T-helper 2 cell treated with Interferon-gamma antibody and Interleukin-4, amounts not matched to agents 5 μg/mL and 100 μg/mL, for 36 hours (primary cell): ENCODE data around the gene ATP7B.

Experiments
- DNase-seq: peaks from one replicate; pipeline ENCODE4 v3.0.0; 2021; ENCODE audit warnings: low spot score
- H3K27ac Mint-ChIP-seq: one replicate; pipeline ENCODE4 v1.8.0; 2021; ENCODE audit warnings: mild to moderate bottlenecking, mixed read lengths
- H3K27me3 Mint-ChIP-seq: one replicate; pipeline ENCODE4 v1.8.0; 2021; ENCODE audit warnings: low read depth, mixed read lengths
- H3K36me3 Mint-ChIP-seq: one replicate; pipeline ENCODE4 v1.8.0; 2021; ENCODE audit warnings: low read depth, mixed read lengths
- H3K4me1 Mint-ChIP-seq: one replicate; pipeline ENCODE4 v1.8.0; 2021; ENCODE audit warnings: low read depth, mixed read lengths
- H3K4me3 Mint-ChIP-seq: one replicate; pipeline ENCODE4 v1.8.0; 2022; ENCODE audit warnings: mild to moderate bottlenecking, moderate library complexity, mixed read lengths
- H3K9me3 Mint-ChIP-seq: one replicate; pipeline ENCODE4 v1.8.0; 2021; ENCODE audit warnings: mixed read lengths

Gene ATP7B

DNA sequence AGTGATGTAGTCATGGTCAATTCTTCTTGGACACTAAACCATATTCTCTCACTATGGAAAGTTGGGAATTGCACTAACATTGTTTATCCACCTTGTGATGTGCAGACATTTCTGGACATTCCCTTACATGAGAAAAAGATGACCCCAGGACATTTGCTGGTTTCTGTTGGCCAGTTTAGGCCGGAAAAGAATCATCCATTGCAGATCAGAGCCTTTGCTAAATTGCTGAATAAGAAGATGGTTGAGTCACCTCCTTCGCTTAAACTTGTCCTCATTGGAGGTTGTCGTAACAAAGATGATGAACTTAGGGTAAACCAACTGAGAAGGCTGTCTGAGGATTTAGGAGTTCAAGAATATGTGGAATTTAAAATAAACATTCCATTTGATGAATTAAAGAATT, 13.2 kb upstream of the ATP7B start, which contains the start of gene UTP14C:
Gene UTP14C, plus strand, starts transcription at position 211 of the 400 bp plus-strand sequence. CDS start 4,114 bp downstream, outside the sequence.
- Mint-ChIP-seq H3K27me3 (no peaks in the 10 kb centered on the region), H3K36me3 (peaks cover 70% of the 10 kb centered on the region), H3K4me1 (peaks cover 1% of the 10 kb centered on the region), H3K27ac (no peak within 1 kb of the TSS), H3K4me3 (no peak within 1 kb of the TSS), H3K9me3 (peaks cover 9% of the 10 kb centered on the region)
- no peak for DNase-seq

DNA sequence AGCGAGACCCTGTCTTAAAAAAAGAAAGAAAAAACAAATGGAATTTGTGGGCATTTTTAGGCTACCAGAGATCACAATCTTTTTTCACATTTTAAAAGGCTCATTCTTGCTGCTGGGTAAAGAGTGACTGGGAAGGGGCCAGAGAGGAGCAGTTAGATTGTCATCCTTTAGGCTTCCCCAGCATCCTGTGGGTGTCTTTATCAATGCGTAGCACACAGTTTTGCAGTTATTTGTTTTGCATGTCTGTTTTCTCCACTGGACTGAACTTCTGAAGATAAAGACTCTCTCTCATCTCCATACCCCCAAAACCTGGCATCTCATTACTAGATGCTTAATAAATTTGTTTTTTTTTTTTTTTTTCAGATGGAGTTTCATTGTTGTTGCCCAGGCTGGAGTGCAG, 11.1 kb upstream of the ATP7B start:
- H3K4me1 Mint-ChIP-seq: peaks cover 5% of the 10 kb centered on the region
- DNase-seq: no peak
- H3K36me3 Mint-ChIP-seq: peaks cover 62% of the 10 kb centered on the region
- H3K9me3 Mint-ChIP-seq: peaks cover 7% of the 10 kb centered on the region
- H3K27me3 Mint-ChIP-seq: no peaks in the 10 kb centered on the region
- no peak overlapping the region for H3K27ac Mint-ChIP-seq
- no peak overlapping the region for H3K4me3 Mint-ChIP-seq

DNA sequence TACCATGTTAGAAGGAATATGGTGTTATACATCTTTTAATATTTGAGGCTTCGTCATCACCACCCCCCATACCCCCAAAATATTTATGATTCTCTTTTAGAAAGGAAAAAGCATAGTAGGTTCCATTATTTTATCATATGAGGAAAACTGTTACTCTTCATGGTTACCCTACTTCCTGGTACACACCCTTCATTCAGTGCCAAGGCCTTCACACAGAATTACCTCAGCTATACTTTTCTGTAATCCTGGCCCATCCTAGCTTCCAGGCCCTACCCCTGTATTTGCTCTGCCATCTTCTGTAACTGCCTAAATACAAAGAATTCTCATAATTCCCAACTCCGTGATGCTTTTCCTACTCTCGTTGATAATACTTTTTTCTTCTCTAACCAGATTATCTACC, 8.9 kb upstream of the ATP7B start:
- H3K4me1 Mint-ChIP-seq: peaks cover 3% of the 10 kb centered on the region
- H3K36me3 Mint-ChIP-seq: peaks cover 48% of the 10 kb centered on the region
- no peak overlapping the region for H3K4me3 Mint-ChIP-seq
- no peaks in the 10 kb centered on the region for H3K27me3 Mint-ChIP-seq
- H3K9me3 Mint-ChIP-seq: no peaks in the 10 kb centered on the region
- DNase-seq: no peak
- H3K27ac Mint-ChIP-seq: no peak overlapping the region

- Mint-ChIP-seq H3K27ac (no peak overlapping the region), H3K4me3 (no peak overlapping the region), H3K36me3 (peaks cover 32% of the 10 kb centered on the region), H3K9me3 (no peaks in the 10 kb centered on the region), H3K27me3 (peaks cover under 1% of the 10 kb centered on the region), H3K4me1 (peaks cover 11% of the 10 kb centered on the region)
- DNase-seq: no peak
These were observed 5.0 kb upstream of the ATP7B start for GRCh38 chr13:52016296-52016695.

DNA sequence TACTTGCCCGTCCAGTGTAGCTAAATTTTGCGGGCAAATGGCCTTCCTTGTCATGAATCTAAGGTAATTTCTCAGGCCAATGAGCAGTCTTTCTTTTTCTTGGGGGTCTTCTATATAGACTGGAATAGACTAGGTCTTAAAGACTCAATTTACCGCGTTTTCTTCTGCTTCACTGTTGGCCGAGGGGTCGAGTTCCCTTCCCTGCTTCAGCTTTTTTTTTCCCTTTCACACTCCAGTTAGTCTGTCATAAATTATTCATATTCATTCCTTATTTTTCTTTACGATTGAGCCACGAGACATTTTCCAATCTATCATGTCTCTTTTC, 1.2 kb upstream of the ATP7B start:
- Mint-ChIP-seq H3K4me3 (peak overlapping the region; percentile 100), H3K27me3 (peaks cover 31% of the 10 kb centered on the region), H3K36me3 (peaks cover 9% of the 10 kb centered on the region), H3K9me3 (no peaks in the 10 kb centered on the region), H3K27ac (peak overlapping the region; percentile 94), H3K4me1 (peaks cover 17% of the 10 kb centered on the region)
- DNase-seq: no peak

DNA sequence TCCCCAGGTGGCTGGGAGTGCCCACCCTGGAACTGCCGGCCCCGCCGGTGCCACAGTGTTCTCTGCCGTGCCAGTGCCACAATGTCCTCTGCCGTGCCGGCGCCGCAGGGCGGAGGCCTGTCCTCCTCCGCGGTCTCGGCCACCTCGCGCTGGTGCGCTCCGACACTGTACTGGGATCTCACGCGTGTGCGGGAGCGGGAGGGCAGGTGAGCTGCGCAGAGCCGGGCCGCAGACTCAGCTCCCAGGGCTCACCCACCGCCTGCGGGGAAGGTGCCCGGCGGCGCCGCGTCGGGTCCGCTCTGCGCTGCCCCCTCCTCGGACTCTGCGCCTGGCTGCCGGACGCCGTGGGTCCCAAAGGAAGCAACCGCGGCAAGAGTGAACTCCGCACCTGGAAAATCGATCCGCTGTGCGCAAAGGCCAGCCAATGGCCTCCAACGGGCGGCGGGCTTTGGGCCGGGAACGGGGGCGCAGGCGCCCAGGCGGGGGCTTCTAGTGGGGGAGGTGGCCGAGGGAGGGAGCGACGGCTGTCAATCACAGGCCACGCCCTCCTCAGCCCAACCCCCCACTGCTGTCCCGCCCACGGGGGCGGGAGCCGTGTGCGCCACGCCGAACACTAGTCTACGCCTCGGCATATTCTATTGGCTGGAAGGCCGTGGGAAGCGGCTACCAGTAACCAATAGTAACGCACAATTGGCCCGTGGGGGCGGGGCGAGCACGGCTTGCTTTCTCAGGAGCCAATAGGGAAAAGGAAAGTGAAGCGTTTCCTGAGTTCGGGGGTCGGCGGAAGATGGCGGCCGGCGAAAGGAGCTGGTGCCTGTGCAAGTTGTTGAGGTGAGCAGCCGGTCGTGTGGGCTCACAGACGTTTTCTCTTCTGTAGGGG, 622 bp upstream of the ATP7B start, which contains the start of gene ALG11:
Gene ALG11, plus strand, starts transcription at position 767 of the 880 bp plus-strand sequence. Its CDS starts 21 bp downstream, at position 788.
- peak; percentile 100 for DNase-seq

DNA sequence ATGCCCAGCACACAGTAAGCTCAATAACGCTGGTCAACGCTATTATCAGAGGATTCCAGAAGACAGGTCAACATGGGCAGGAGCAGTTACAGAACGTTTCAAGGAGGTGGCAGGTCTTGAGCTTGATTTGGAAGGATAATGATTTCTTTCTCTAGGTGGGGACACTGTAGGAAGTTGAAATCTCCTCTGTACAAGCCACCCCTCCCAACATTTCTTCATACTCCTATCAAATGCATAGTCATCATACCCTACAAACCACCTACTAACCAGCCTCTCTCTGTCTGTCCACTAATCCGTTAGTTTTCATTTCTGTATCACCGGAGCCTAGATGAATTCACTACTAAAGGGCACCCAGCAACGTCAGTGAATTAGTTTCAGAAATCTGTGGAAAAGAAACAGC, 1.3 kb downstream of the ATP7B start:
- peaks cover 3% of the 10 kb centered on the region for H3K36me3 Mint-ChIP-seq
- no peak overlapping the region for H3K27ac Mint-ChIP-seq
- peaks cover 42% of the 10 kb centered on the region for H3K27me3 Mint-ChIP-seq
- DNase-seq: no peak
- H3K9me3 Mint-ChIP-seq: no peaks in the 10 kb centered on the region
- peak overlapping the region; percentile 13 for H3K4me3 Mint-ChIP-seq
- H3K4me1 Mint-ChIP-seq: peaks cover 17% of the 10 kb centered on the region

More for the DNA sequence above, 622 bp upstream of the ATP7B start, which contains the start of gene ALG11:
- Mint-ChIP-seq H3K36me3 (peaks cover 8% of the 10 kb centered on the region), H3K4me1 (peaks cover 17% of the 10 kb centered on the region), H3K27ac (peak within 1 kb of the TSS; percentile 94), H3K9me3 (no peaks in the 10 kb centered on the region), H3K4me3 (peak within 1 kb of the TSS; percentile 100), H3K27me3 (peaks cover 34% of the 10 kb centered on the region)

DNA sequence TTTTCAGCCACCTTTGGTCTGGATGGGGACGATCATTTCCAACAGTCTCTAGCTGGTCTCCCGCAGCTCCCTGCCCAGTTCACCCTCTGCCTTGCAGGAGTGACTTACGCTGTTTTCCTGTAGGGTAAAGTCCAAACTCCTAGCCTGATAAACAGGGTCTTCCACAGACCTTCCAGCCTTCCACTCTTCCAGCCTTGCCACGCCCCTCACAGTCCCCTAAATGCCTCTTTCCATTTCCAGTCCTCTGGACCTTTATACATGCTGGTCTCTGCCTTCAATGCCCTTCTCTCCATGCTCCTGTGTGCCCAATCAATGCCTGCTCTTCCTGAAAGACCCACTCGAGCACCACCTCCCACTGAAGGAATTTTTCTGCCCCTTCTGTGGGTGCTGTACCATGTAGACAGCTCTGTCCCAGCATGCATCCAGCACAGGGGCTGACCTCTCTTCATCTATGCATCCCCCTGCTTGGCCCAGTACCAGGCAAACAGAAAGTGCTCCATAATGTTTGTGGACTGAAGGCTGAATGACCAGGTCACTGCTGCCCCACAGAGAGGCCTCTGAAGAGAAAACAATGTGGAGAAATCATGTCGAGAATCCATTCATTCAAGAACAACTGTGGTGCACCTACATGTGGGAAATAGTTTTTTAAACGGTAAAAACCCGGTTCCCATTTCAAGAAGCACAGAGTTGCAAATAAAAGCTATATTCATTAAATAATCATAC, 4.6 kb downstream of the ATP7B start:
- Mint-ChIP-seq H3K4me3 (no peak overlapping the region), H3K27ac (no peak overlapping the region), H3K36me3 (no peaks in the 10 kb centered on the region), H3K9me3 (no peaks in the 10 kb centered on the region), H3K4me1 (peaks cover 9% of the 10 kb centered on the region), H3K27me3 (peaks cover 42% of the 10 kb centered on the region)
- no peak for DNase-seq

GRCh38 chr13:52005841-52006522, 5.3 kb downstream of the ATP7B start:
- H3K9me3 Mint-ChIP-seq: no peaks in the 10 kb centered on the region
- no peaks in the 10 kb centered on the region for H3K36me3 Mint-ChIP-seq
- H3K4me3 Mint-ChIP-seq: no peak overlapping the region
- peaks cover 6% of the 10 kb centered on the region for H3K4me1 Mint-ChIP-seq
- peaks cover 39% of the 10 kb centered on the region for H3K27me3 Mint-ChIP-seq
- no peak for DNase-seq
- no peak overlapping the region for H3K27ac Mint-ChIP-seq

- DNase-seq: no peak
- H3K36me3 Mint-ChIP-seq: no peaks in the 10 kb centered on the region
- peaks cover 28% of the 10 kb centered on the region for H3K27me3 Mint-ChIP-seq
- H3K27ac Mint-ChIP-seq: no peak overlapping the region
- no peak overlapping the region for H3K4me3 Mint-ChIP-seq
- no peaks in the 10 kb centered on the region for H3K4me1 Mint-ChIP-seq
- H3K9me3 Mint-ChIP-seq: no peaks in the 10 kb centered on the region
These were observed 6.6 kb downstream of the ATP7B start for GRCh38 chr13:52004511-52005170.

GRCh38 chr13:52003541-52003940, 7.7 kb downstream of the ATP7B start:
- Mint-ChIP-seq H3K27me3 (peaks cover 18% of the 10 kb centered on the region), H3K4me3 (no peak overlapping the region), H3K9me3 (no peaks in the 10 kb centered on the region), H3K36me3 (no peaks in the 10 kb centered on the region), H3K27ac (no peak overlapping the region), H3K4me1 (no peaks in the 10 kb centered on the region)
- no peak for DNase-seq

GRCh38 chr13:52002361-52002760, 8.9 kb downstream of the ATP7B start:
- no peak overlapping the region for H3K27ac Mint-ChIP-seq
- no peaks in the 10 kb centered on the region for H3K36me3 Mint-ChIP-seq
- H3K4me3 Mint-ChIP-seq: no peak overlapping the region
- peaks cover 16% of the 10 kb centered on the region for H3K27me3 Mint-ChIP-seq
- no peaks in the 10 kb centered on the region for H3K4me1 Mint-ChIP-seq
- no peak for DNase-seq
- no peaks in the 10 kb centered on the region for H3K9me3 Mint-ChIP-seq

DNA sequence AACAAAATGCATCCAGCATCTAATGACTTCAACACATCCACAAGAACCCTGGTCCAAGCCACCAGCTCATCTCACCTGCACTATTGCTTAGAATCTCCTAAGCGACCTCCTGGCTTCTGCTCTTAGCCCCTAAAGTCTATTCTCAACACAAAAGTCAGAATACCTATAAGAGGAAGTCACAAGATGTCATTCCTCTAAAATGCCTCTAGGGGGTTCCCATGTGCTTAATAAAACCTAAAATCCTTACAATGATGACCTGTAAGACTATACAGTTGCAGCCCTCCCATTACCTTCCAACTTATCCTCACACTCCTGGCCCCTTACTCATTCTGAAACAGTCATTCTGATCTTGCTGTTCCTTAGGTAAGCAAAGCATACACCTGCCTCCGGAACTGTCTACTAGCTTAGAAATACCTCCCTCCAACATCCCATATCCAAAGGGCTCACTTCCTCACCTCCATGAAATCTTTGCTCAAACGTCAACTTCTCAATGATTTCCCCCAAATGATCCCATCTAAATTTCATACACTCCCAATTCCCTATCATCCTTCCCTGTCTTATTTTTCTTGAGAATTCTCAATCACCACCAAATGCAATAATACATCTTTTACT, 10.0 kb downstream of the ATP7B start:
- H3K4me1 Mint-ChIP-seq: no peaks in the 10 kb centered on the region
- DNase-seq: no peak
- H3K4me3 Mint-ChIP-seq: no peak overlapping the region
- no peaks in the 10 kb centered on the region for H3K36me3 Mint-ChIP-seq
- no peak overlapping the region for H3K27ac Mint-ChIP-seq
- no peaks in the 10 kb centered on the region for H3K9me3 Mint-ChIP-seq
- H3K27me3 Mint-ChIP-seq: peaks cover 15% of the 10 kb centered on the region
